HG03095 (cell line): ENCODE measurements around the gene AKAP6.

Experiments
- ATAC-seq: cut with Tn5 transposase; IDR thresholded peaks from one replicate; pipeline ENCODE4 v1.9.1; 2021; ENCODE audit warnings: moderate library complexity; ENCODE audit not compliant: unreplicated experiment

Gene AKAP6

DNA sequence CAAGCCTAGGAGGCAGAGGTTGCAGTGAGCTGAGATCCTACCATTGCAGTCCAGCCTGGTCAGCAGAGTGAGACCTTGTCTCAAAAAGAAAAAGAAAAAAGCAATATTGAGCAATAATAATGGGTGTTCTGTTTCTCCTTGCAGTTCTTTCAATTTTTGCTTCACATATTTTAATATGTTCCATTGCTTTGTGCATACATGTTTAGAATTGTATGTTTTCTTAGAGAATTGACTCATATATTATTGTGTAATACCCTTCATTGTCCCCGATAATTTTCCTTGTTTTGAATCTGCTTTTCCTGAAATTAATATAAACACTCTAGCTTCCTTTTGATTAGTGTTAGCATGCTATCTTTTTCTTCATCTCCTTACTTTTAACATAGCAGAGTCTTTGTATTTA, 471.2 kb downstream of the AKAP6 start:
- ATAC-seq, result no peak

DNA sequence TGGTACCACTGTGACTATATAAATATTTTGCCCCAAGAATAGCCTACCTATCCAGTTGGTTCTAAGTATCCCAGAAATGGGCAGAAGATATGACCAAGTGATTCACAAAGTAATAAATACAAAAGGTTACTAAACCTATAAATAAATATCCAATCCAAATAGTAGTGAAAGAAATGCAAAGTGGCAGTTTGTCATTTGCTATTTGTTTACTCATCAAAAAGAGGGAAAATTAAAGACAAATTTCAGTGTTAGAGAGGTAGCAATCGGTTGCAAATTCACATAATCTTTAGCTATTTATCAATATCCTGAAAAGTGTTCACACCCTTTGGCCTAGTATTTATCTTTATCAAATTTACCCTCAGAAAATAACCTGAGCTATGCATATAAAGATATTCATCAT, 473.2 kb downstream of the AKAP6 start:
- ATAC-seq, result no peak

DNA sequence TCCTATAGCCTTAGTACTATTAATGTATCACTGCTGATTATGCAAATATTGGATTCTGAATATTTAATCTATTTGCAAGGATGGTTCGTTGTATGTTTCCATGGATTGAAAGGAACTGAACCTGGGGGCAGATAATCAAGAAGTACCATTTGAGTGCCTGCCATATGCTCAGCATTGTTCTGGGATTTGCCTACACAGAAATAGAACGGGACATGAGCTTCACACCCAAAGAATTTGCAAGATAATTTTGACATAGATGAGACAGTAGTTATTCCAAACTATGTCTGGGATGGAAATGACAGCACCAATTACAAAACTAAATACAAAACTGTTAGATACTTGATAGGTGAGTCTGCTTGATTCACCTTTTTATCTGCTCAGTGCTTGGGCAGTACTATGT, 476.9 kb downstream of the AKAP6 start:
- no peak for ATAC-seq

DNA sequence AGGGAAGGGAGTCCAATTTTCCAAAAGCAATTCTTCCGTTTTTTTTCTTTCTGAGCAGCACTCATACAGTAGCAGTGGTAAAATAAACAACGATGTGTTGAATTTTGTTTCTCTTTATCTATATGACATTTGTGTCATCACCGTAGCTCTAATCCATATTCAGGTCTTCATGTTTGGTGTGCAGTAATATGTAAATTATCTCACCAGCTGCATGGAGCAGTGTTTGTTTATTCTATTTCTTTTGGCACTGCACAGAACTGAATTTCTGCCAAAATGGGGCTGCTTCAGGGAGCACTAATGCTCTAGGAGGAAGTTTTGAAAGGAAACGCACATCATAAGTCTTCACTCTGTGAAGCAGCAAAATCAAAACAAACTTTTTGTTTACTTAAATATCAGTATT, 479.5 kb downstream of the AKAP6 start:
- no peak for ATAC-seq

DNA sequence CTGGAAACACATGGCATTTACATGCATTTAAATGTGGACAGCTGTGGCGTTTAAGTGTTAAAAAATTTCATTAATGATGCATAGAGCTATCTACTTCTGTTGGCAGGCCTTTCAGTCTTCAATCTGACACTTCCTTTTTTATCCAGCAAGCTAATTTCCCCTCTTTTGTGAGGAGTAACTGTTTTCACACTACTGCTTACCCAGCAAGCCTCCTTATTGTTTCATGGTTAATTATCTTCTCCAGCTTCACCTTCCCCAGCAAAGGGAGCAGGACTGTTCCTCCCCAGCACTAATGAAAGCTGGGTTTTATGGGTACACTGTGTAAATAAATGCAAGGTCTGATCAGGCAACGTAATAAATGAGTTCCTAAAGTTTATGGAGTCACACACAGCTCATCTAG, 480.2 kb downstream of the AKAP6 start:
- no peak for ATAC-seq

DNA sequence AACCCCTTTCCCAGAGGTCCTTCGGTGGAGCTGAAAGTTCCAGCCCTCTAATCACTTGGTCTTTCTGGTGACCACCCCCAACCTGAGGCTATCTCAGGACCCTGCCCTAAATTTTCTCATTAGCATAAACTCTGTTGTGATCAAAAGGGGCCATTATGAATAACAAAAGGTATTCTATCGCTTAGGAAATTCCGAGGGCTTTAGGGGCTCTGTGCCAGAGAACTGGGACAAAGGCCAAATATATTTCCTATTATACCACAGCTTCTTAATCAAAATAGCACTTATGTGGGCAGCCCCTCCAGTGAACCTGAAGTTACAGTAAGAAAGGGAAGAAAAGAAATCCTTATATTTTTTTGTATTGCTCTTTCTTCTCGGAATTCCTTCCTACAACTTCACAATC, 484.3 kb downstream of the AKAP6 start:
- ATAC-seq, result no peak

DNA sequence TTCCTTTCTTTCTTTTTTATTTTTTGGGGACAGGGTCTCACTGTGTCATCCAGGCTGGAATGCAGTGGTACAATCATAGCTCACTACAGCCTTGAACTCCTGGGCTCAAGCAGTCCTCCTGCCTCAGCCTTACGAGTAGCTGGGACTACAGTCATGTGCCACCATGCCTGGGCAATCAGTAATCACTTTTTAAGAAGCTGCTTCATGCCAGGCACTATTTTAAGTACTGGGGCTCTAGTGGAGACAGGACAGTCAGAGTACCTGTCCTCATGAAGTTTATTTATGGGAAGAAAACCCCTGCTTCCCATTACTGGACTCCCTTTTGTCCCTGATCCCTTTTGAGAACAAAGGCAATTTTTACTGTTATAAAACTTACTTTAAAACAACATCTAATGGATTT, 485.6 kb downstream of the AKAP6 start:
- no peak for ATAC-seq

DNA sequence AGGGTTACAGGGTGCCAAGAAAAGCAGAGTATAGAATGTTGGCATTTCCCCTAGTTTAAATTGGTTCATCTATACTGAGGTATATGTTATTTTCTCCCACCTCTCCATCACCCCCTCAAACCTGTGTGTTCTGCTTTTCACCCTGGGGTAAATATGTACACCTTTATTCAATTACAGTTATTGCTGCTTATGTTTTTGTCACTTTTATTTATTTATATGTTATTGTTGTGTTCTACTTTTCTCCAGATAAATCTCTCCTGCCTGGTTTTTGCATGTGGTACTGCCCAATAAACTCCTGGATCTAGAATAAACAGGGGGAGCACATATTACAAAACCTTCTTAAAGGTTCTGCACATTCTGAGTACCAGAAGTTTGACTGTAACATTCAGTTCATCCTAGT, 487.5 kb downstream of the AKAP6 start:
- ATAC-seq, result no peak

DNA sequence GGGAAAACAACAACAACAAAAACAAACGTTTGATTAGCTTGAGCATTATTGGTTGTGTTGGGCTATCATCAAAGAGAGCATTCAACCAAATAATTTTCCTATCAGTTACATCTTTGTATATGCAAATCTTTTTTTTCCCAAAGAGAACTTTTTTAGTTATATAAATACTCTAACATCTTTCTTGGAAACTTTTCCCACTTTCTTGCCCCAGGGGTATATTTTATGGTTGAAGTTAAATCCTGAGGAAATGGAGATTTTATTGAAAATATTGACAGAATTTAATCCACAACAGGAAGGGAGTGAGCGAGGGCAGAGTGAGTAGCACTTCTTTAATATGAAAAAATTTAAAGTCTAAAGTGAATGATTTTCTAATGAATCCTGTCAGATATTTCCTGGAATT, 488.7 kb downstream of the AKAP6 start:
- no peak for ATAC-seq

DNA sequence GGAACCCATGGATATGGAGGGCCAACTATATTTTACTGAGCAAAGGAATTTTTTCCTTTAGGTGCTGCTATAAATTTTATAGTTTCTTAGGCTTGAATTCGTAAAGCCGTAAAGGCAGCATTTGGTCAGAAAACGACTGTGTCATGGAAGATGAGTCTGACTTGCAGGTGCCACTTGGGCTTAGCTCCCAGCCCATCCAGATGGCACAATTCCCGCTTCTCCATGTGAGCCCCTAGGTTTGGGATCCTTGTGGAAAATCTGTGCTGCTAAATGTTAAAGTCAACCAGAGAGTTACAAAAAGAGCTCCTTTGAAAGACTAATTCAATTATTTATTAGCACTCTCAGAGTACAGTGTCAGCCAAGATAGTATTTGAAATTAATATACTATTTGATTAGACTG, 489.5 kb downstream of the AKAP6 start:
- ATAC-seq, result no peak

DNA sequence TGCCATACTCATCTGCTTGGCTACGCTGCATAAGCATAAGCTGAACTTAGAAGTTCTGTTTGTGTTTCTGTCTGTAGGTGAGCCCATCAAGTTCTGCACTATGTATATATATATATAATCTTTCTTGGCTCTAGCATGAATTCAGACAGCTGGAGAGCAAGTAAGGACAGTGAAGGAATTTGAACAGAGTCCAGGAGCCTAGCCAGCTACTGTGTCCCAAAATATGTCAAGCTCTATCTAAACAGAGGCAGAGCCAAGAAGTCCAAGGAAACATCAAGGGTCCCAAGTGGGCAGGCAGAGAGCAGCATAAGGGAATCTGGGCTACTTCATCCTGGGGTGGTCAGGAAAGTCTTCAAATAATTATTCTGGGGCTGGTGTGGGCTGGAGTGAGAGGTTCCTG, 491.1 kb downstream of the AKAP6 start:
- ATAC-seq, result no peak

DNA sequence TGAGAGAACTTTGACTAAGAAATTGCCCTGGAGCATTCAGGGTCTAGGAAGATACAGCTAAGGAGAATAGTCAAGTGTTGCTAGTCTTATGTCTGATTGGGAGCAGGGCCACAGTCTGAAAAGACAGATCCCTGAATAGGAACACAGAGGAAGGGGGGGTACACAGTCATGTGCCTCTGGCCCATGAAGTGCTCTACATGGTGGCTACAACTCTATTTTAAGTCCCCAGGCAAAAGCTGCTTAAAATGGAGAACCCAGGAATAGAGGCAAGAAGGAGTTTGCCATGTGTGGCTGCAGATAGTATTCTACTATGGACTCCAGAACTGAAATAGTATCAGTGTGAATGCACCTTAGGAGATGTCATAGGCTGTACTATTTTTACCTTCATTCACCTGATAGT, 491.6 kb downstream of the AKAP6 start:
- no peak for ATAC-seq

DNA sequence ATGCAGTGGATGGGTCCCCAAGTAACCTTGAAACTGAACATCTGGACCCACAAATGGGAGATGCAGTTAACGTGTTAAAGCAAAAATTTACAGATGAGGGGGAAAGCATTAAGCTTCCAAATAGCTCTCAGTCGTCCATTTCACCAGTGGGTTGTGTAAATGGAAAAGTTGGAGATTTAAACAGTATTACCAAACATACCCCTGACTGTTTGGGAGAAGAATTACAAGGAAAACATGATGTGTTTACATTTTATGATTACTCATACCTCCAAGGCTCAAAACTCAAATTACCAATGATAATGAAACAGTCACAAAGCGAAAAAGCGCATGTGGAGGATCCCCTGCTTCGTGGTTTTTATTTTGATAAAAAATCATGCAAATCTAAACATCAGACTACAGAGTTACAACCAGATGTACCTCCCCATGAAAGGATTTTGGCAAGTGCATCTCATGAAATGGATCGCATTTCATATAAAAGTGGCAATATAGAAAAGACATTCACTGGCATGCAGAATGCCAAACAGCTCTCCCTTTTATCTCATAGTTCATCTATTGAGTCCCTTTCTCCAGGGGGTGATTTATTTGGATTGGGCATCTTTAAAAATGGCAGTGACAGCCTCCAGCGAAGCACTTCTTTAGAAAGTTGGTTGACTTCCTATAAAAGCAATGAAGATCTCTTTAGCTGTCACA, 493.0 kb downstream of the AKAP6 start:
- no peak for ATAC-seq

DNA sequence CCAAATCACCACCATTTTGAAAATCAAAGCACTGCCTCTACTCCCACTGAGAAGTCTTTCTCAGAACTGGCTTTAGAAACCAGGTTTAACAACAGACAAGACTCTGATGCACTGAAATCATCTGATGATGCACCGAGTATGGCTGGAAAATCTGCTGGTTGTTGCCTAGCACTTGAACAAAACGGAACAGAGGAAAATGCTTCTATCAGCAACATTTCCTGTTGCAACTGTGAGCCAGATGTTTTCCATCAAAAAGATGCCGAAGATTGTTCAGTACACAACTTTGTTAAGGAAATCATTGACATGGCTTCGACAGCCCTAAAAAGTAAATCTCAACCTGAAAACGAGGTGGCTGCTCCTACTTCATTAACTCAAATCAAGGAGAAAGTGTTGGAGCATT, 494.6 kb downstream of the AKAP6 start:
- no peak for ATAC-seq

DNA sequence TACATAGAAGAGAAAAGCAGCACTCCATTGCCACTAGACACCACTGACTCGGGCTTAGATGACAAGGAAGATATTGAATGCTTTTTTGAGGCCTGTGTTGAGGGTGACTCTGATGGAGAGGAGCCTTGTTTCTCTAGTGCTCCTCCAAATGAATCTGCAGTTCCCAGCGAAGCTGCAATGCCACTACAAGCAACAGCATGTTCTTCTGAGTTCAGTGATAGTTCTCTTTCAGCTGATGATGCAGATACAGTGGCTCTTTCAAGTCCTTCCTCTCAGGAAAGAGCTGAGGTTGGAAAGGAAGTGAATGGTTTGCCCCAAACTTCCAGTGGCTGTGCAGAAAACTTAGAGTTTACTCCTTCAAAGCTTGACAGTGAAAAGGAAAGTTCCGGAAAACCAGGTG, 495.1 kb downstream of the AKAP6 start:
- ATAC-seq, result no peak

DNA sequence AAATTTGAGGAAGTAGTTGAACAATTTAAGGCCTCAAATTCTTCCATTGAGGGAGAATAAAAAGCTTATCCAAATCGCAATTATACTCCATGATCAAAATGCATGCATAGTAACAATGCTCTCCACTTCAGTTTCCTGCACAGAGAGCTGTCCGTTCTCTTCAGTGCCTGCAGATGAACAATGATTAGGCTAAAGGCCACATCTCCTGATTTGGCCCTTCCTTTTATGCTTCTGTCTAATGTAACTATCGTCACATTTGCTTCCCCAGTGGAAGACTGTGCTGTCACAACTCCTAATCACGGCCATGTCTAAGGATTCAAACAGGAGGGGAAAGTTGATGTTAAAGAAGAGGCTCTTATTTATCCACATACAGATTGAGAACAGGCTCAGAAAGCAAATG, 496.0 kb downstream of the AKAP6 start:
- ATAC-seq, result no peak

DNA sequence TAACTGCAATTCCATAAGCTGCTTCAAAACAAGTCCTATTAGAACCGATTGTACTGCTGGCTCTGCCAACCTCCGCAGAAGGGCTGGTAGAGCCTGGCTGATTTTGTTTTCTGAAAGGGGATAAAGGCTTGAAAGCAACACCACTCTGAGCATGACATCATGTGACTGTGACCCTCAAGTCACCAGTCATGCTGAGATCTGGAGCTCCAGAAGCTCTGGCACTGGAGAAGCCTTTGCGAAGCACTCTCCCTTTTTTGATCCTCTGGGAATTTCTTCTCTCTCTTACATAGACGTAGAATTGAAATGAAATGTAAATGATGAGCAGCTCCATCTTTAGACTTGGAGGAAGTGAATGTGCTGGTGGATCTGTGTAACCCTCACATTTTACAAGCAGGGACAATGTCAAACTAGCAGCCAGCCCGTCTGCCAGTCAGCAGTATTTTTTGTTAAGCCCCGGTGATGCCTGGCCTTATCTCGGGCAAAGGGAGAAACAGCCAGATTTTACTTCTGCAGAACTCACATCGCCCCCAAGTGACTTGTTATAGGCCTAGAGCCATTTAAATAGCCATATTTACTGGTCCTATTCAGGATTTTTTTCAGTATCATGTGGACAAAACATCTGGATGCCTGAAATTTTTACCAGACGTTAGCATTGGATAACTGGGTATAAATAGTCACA, 497.4 kb downstream of the AKAP6 start:
- ATAC-seq, result no peak

DNA sequence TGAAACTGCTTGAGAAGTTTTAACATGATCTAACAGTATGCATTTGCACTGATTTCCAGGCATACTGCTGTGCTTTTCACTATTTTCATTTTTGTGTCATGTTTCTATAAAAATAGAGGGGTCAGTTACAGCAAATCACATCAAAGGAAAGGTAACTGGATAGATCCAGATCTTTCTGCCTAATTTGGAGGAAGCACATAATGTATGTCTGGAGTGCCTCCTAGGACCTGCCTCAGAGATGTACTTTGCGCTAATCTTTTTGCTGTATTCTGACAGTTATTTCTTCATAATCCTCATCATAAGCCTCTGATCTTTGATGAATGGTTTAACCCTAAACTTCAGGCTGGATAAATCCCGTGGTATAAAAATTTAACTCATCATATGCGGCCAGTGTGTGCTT, 498.4 kb downstream of the AKAP6 start:
- no peak for ATAC-seq

DNA sequence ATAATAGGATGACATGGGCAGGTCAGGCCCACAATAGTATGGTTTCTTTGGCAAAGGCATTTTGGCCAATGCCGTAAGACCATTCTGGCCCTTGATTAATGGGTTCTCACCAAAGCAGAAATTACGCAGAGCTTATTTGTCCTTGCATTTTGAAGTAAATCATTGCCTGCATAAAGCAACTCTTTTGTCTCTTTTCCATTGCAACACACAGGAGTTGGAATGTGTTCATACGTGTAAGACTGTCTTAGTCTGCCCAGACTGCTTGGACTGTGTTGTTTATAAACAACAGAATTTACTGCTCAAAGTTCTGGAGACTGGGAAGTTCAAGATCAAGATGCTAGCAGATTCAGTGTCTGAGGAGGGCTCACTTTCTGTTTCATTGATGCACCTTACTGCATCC, 506.8 kb downstream of the AKAP6 start:
- ATAC-seq, result no peak

DNA sequence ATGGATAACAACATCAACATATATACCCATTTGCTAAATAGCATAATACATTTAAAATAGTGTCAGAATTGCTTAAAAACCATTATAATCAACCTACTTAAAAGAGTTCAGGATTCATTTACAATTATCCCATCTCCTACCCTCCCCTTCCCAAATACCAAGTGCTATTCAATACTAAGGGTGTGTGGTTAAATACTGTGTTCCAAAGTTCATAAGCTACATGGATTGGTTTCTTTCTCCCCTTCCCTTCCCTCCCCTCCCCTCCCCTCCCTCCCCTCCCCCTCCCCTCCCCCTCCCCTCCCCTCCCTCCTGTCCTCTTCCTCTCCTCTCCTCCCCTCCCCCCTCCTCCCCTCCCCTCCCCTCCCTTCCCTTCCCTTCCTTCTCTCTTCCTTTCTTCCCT, 512.6 kb downstream of the AKAP6 start:
- ATAC-seq, result no peak

DNA sequence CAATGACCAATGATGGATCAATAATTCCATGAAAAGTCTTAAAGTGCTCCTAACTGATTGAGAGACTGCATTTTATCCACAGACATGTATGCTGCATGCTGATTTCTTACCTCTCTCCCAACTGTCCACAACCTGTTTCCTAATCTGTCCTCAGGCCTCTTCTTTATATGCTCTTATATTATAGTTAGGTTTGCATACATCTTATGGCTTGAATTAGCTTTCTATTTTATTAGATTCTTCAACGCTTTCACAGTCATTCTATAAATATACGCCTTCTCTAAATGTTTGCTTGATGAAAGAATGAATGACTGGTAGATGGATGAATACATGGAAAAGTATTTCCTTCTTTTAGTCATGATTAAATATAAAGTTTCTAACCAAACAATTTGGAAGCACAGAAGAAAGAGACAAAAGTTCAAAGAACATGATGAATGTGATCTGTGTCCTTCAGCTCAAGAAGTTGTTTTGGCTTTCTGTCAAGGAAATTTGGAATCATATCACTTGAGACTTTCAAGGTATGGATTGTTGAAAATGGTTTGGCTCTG, 517.8 kb downstream of the AKAP6 start:
- ATAC-seq, result no peak

DNA sequence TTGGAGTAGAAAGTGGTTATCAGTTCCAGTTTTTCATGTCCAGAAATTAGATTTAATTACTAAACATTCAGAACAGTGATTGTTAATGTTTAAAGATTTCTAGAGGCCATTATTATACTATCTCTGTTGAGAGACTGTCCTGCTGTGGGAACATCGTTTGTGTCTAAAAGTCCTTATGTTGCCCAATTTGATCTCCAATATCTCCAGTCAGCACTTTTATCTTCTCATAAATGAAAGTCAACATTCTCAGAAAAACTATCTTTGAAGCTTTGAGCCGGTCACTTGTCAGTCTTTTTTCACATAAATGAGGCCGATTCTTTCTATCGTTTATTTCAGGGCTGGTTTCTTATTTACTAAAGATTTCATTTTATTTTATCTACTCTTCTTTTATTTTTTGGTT, 518.8 kb downstream of the AKAP6 start:
- no peak for ATAC-seq
